Measurements from ENCODE around the gene TUBGCP4.

- no peak for TF ChIP-seq CTCF (IDR thresholded peaks at IDR 0.05)
- TF ChIP-seq POLR2A (IDR thresholded peaks at IDR 0.05) = no peak
Measured at GRCh38 chr15:43329217-43329959, 41.5 kb upstream of the TUBGCP4 start.

All from stomach (tissue), 4 donors.